NK-92 (cell line): ENCODE data around the gene UBXN7.
"Not testable (repeated sequence)": the region's sequence is repeated elsewhere in the genome, so short reads cannot be mapped to it uniquely, and the experiment has no call there.

Source experiments
- DNase-seq: peaks from one replicate; lab custom pipeline; 2025; ENCODE audit not compliant: unreplicated experiment; lab: John Stamatoyannopoulos, UW

Gene UBXN7

GRCh38 chr3:196419386-196419785, 12.8 kb downstream of the UBXN7 start:
- no peak for DNase-seq

- no peak for DNase-seq
These were observed 13.6 kb downstream of the UBXN7 start for GRCh38 chr3:196418601-196419000.

GRCh38 chr3:196414469-196414868, 17.8 kb downstream of the UBXN7 start:
- DNase-seq = no peak

GRCh38 chr3:196412704-196413103, 19.5 kb downstream of the UBXN7 start:
- no peak for DNase-seq

GRCh38 chr3:196409409-196409808, 22.8 kb downstream of the UBXN7 start:
- DNase-seq = no peak

- no peak for DNase-seq
These were observed 23.5 kb downstream of the UBXN7 start for GRCh38 chr3:196408565-196409300.

- DNase-seq = no peak
These were observed 25.3 kb downstream of the UBXN7 start for GRCh38 chr3:196406811-196407470.

- DNase-seq = no peak
These were observed 31.9 kb downstream of the UBXN7 start for GRCh38 chr3:196400331-196400730.

- no peak for DNase-seq
These were observed 32.7 kb downstream of the UBXN7 start for GRCh38 chr3:196399485-196399945.

GRCh38 chr3:196398782-196399181, 33.4 kb downstream of the UBXN7 start:
- no peak for DNase-seq

GRCh38 chr3:196397941-196398340, 34.3 kb downstream of the UBXN7 start:
- DNase-seq = no peak

GRCh38 chr3:196390116-196390515, 42.1 kb downstream of the UBXN7 start:
- DNase-seq = no peak

- DNase-seq = no peak
These were observed 43.3 kb downstream of the UBXN7 start for GRCh38 chr3:196388956-196389355.

- DNase-seq = not testable (repeated sequence)
These were observed 44.3 kb downstream of the UBXN7 start for GRCh38 chr3:196387941-196388340.

GRCh38 chr3:196386797-196387196, 45.4 kb downstream of the UBXN7 start:
- not testable (repeated sequence) for DNase-seq

GRCh38 chr3:196386034-196386433, 46.2 kb downstream of the UBXN7 start:
- DNase-seq = not testable (repeated sequence)

GRCh38 chr3:196385446-196385845, 46.8 kb downstream of the UBXN7 start:
- DNase-seq = not testable (repeated sequence)

GRCh38 chr3:196378146-196378841, 53.9 kb downstream of the UBXN7 start:
- no peak for DNase-seq

- DNase-seq = no peak
These were observed 54.9 kb downstream of the UBXN7 start for GRCh38 chr3:196377321-196377720.

GRCh38 chr3:196365736-196366135, 66.5 kb downstream of the UBXN7 start:
- DNase-seq = no peak

- DNase-seq = no peak
These were observed 71.6 kb downstream of the UBXN7 start for GRCh38 chr3:196360586-196360985.

- not testable (repeated sequence) for DNase-seq
These were observed 73.7 kb downstream of the UBXN7 start for GRCh38 chr3:196358540-196358939.
